IPS-NIHi11 (cell line): ENCODE data around the gene ANKIB1.
"Not testable (repeated sequence)": the region's sequence is repeated elsewhere in the genome, so short reads cannot be mapped to it uniquely, and the experiment has no call there.

Experiments
- DNase-seq: peaks from one replicate; pipeline ENCODE4 v3.0.0; 2012; ENCODE audit warnings: mixed read lengths, low spot score

ANKIB1 gene

DNA sequence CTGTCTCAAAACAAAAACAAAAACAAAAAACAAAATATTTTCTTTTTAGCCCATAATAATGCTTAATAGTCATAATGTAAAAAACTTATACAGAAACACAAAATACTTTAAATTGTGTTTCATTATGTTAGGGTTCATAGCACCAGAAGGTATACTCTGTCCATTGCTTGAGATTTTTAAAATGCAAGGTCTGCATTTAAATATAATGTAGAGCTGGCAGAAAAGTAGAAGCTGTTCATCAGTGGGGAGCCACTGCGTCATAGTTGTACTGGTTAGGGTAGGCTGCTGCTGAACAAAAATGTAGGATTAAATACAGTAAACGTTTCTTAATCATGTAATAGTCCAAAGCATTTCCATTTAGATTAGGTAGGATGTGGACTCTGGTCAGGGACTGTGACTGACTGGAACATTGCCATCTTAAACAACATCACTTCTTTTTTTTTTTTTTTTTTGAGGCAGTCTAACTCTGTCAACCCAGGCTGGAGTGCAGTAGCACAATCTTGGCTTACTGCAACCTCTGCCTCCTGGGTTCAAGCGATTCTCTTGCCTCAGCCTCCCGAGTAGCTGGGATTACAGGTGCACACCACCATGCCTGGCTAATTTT, 85.2 kb downstream of the ANKIB1 start:
- no peak for DNase-seq

DNA sequence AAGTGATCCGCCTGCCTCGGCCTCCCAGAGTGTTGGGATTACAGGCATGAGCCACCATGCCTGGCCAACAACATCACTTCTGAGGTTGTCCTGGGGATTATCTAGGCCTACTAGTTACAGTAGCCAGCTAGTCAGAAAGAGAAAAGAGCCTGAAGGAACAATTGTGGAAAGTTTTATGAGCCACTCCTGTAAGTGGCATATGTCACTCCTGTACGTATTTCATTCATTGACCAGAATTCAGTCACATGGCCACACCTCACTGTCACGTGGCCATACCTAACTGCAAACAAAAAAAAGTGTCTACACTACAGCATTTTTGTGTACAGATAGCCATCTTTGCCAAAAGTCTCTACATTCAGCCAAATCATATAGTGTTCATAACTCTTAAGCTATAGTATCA, 85.7 kb downstream of the ANKIB1 start:
- no peak for DNase-seq

DNA sequence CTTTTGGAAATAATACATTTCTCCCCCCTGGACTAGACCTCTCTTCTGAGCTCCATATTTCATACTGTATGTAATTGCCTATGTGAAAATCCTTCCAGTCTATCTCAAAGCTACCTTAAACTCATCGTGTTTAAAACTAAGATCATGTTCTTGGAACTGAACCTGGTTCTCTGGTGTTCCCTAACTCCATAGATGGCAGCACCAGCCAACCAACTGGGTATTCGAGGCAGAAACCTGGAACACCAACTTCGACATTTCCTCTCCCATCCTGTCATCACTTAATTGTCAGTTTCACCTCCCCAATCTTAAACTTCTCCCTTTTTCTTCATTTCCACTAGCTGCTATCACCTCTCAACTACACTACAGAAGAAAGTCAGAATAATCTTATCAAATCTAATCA, 87.0 kb downstream of the ANKIB1 start:
- DNase-seq: no peak

DNA sequence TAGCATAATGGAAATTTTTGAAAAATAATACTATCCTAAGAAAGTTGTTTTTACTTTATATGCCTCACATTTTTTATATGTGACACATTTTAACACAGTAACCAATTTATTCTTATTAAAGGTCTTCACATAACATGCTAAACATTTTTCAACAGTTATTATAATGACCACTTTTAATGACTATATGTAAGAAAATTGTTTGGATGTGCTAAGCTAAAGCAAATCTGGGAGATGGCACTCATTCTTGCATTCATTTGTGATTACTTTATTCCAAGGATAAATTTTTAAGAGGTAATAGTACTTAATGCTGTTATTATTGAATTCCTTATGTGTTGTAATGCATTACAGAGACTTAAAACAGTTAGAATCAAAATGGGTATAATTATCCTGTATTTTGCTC, 88.1 kb downstream of the ANKIB1 start:
- DNase-seq: no peak

DNA sequence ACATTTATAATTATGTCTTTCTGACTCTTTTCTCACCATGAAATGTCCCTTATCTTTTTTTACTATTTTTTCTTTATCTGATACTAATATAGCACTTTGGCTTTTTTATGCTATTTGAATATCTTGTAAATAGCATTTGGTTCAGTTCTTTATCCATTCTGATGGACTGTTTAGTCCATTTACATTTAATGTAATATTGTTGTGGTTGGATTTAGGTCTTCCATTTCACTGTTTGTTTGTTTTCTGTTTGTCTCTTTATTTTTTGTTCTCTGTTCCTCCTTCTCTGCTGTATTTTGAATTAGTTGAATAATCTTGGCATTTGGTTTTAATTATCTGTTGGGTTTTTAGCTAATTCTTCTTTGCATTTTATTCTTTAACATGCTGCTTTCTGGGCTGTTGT, 89.8 kb downstream of the ANKIB1 start:
- no peak for DNase-seq

DNA sequence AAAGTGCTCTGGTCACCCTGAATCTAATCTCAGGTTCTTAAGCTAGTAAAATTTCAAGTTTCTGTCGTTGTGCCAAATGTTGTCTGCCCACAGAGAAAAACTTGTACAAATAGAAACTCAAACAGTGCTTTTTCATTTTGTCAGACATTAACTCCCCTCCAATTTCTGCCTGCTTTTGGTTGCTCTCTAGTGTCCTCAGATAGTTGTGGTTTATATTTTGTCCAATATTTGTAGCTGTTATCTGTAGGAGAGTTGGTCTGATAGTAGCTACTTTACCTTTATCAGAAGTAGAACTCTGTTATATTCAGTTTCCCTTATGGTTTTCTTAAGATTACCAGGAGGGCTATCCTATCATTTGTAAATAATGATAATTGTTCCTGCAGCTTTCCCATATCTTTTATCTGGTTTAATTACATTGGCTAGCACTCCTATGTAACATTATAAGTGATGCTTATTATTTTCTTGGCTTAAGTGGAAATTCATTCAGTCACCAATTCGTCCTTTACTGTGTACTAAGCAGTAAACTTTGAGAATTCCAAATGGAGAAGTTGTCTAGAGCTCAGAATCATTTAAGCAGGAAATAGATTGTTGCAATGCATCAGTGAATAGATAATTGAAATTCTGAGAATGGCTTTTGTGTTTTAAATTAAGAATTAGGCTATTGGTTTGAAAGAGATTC, 91.0 kb downstream of the ANKIB1 start:
- DNase-seq: no peak

DNA sequence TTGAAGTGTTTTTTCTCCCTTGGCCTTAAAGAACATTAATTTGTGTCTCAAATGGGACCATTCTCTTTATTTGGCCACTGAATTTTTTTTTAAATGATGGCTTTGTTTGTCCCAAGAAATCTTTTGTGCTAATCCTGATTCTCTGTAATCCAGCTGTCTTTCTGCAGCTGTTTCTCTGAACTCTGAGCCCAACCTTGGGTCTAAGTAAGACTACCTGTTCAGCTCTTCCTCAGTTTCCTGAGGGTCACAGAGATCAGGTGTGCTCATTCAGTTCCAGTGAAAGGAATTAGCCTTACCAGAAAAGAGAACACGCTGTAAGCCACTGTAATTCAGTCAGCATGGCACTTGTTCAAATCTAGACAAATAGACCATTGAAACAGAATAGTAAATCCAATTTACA, 94.2 kb downstream of the ANKIB1 start:
- DNase-seq: no peak

DNA sequence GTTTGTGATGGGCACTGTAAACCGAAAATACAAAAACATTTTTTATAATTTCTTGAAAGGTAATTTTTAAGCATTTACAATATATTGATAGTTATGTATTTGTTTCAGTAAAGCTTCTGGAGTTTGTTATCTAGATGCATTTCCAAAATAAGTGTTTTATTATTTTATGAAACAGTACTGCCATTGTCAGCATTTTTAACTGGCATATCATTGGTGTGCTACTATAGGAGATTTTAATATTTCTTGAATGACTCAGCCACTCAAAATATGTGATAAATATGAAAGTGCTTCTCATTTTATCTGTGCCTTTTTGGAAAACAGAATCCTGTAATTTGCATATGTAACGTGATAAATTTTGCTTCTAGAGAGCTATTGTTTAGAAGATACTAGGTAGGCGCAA, 97.9 kb downstream of the ANKIB1 start:
- no peak for DNase-seq

DNA sequence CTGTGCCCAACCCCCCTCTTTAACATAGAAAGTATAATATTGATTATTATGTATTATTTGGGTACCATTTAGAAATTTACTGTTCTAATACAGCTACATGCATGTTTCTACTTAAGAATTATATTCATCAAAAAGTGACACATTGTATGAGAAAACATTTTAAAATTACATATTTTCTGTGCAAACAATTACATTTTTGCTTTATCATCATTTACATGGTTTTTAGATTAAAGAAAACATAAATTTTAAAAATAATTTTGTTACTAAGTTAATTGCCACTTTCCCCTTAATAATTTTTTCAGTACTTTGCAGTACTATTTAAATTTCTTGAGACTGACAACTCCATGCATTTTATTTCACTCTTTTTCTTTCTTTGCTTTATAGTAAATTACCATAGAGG, 106.2 kb downstream of the ANKIB1 start:
- DNase-seq: no peak

DNA sequence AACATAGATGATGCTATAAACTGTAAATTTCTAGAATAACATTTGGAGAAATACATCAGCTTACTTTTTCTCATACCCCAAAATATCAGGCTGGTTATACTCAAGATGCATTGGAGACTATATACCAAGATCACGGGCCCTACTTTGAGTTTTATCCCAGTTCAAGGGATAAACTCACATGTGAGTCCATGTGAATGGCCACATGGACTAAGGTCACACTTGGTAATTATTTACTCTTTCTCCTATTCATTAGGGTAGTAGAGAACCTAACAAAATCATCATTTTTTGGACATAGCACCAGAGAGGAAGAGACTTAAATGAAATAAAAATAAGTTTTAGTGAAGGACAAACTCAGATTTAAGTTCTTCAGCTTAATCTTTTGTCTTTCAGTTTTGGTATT, 108.4 kb downstream of the ANKIB1 start:
- no peak for DNase-seq

DNA sequence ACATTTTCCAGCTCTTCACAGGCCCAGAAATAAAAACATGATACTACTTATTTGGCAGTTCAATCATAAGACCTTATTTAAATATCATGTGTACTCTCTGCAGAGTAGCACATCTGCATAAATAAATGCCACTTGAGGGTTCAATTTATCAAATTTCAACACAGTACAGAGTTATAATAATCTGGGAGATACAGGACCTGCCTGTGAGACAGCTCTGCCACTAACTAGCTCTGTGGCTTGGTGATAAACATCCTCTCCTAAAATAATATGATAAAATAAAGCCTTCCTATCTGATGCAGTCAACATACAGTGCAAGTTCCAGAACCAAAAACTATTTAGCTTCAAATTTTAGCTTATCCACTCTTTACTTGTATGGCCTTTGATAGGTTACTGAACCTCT, 110.6 kb downstream of the ANKIB1 start:
- DNase-seq: no peak

DNA sequence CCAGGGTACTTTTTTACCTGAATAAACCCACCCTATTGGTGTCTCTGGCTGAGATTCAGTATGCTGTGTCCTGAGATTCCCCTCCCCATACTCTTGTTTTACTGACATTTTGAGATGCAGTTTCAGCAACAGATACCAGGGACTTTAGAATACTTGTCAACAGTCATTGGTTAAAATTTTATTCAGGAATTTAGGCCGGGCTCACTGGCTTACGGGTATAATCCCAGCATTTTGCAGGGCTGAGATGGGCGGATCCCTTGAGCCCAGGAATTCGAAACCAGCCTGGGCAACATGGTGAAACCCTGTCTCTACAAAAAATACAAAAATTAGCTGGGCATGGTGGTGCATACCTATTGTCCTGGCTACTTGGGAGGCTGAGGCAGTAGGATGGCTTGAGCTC, 111.5 kb downstream of the ANKIB1 start:
- no peak for DNase-seq

DNA sequence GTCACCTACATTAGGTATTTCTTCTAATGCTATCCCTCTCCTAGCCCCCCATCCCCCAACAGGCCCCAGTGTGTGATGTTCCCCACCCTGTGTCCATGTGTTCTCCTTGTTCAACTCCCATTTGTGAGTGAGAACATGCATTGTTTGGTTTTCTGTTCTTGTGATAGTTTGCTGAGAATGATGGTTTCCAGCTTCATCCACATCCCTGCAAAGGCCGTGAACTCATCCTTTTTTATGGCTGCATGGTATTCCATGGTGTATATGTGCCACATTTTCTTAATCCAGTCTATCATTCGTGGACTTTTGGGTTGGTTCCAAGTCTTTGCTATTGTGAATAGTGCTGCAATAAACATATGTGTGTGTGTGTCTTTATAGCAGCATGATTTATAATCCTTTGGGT, 113.4 kb downstream of the ANKIB1 start:
- not testable (repeated sequence) for DNase-seq

DNA sequence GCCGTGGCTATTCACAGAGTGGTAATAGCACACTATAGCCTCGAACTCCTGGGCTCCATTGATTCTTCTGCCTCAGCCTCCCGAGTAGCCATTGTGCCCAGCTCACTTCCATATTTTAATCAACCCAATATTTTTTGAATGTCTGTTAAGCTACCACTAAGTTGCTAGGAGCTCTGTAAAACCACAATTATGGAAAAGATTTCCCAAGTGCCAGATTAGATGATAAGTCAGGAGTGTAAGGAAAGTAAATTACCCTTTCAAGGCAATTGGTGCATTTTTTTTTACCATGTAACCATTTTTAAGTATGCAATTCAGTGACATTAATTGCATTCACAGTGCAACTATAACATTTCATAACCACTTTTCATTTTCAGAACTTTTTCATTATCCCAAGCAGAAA, 114.0 kb downstream of the ANKIB1 start:
- DNase-seq: no peak

DNA sequence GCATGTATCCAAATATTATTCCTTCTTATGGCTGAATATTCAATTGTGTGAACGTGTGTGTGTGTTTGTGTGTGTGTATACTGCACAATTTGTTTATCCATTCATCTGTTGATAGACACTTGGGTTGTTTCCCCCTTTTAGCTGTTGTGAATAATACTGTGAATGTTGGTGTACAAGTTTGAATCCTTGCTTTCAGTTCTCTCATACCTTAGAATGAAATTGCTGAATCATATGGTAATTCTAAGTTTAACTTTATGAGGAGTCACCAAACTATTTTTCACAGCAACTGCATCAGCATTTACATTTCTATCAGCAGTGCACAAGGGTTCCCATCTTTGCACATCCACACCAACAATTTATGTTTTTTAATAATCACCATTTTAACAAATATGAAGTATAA, 114.6 kb downstream of the ANKIB1 start:
- no peak for DNase-seq

DNA sequence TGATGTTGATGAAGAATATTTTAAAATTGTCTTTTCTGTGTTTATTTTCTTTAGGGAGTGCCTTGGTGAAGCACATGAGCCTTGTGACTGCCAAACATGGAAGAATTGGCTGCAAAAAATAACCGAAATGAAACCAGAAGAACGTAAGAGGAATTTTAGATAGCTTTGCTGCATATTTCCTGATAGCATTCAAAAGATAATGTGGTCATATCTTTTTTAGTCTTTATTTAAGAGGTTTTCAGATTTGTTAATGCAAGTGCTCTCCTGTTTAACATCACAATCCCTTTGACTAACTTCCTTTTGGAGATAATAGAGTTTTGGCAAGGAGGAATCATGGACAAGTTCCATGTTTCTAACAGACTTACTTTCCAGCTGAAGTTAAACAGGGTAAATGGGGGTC, 116.4 kb downstream of the ANKIB1 start:
- DNase-seq: no peak

DNA sequence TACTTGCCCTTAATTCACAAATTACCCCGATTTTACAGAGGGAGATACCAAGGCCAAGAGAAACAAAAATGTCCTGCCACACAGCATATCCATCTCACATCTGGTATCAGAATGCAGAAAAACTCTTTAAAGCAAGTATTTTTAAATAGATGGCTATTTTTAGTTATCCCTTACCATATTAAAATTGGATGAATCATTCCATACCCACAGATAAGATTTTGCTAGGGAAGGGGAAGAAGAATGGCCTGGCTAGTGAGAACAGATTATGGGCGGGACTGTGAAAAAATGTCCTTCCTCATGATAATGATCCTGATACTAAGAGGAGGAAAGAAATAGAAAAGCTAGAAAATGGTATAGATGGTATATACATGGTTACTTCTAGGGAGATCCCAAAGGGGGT, 121.0 kb downstream of the ANKIB1 start:
- no peak for DNase-seq

DNA sequence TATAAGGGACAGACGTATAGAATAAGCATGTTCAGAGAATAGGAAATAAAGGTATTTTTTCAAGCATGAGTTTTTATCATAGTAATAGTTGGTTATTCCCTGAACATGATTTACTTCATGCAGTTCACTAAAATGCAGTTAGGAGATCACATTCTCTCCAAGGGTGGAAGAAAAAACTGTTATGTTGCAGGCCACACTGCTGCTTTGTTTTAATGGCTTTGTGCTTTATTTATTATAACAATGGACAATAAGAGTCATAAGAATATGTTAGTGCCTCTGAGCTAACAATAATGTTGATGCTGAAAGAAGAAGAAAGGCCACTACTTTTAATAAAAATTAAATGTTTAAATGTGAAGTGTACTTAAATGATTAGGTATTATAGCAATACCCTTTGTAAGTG, 123.0 kb downstream of the ANKIB1 start:
- DNase-seq: no peak

DNA sequence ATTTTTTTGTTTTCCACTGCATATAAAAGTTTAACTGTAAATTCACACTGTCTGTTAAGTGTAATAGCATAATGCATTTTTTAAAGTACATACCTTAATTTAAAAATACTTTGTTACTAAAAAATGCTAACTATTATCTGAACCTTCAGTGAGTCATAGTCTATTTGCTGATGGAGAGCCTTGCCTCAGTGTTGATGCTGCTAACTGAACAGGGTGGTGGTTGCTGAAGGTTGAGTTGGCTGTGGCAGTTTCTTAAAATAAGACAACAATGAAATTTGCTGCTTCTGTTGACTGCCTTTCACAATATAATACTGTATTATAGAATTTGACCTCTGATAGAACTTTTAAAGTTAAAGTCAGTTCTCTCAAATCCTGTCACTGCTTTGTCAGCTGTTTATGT, 129.2 kb downstream of the ANKIB1 start:
- DNase-seq: no peak

DNA sequence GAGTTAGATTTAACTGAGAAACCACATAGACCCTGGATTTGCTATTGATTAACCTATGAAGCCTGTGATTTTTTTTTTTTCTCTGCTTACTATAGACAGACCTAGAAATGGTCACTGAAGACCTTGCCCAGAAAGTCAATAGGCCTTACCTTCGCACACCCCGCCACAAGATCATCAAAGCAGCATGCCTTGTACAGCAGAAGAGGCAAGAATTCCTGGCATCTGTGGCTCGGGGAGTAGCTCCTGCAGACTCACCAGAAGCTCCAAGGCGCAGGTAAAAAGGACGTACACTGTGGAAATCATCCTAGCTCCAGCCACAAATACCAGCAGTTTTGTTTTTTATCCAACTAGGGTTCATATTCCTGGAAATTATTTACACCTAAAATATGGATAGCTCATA, 145.3 kb downstream of the ANKIB1 start:
- DNase-seq: no peak

DNA sequence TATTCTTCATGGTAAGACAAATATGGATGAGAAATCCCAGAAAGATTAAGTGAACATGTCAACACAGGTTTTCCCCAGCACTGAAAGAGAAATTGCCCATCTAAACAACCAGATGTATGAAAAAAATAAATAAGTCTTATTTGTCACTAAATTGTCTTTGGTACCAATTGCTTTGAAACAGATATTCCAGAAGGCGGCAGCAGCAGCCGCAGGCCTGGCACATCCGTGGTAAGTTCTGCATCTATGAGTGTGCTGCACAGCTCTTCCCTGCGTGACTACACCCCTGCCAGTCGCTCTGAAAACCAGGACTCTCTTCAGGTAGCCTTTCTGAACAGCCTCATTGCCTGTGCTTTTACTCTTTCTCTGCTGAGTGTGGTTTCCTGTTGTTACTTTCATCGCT, 151.8 kb downstream of the ANKIB1 start:
- no peak for DNase-seq

DNA sequence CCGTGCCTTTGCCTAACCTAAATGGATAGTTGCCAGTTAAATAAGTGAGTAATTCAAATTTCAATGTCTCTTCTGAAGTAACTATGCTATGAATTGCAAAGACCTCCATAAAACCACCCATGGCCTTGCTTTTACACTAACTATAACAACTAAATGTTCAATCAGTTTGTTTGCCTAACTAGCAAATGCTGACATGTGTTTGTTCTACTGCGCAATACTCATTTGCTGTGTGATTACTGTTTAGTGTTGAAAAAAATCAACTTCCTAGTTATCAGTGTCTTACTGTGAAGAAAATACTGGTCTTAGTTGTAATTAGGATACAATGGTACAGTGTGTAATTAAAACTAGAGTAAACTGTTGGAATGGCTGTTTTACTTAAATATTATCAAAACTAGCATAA, 154.2 kb downstream of the ANKIB1 start:
- DNase-seq: no peak

DNA sequence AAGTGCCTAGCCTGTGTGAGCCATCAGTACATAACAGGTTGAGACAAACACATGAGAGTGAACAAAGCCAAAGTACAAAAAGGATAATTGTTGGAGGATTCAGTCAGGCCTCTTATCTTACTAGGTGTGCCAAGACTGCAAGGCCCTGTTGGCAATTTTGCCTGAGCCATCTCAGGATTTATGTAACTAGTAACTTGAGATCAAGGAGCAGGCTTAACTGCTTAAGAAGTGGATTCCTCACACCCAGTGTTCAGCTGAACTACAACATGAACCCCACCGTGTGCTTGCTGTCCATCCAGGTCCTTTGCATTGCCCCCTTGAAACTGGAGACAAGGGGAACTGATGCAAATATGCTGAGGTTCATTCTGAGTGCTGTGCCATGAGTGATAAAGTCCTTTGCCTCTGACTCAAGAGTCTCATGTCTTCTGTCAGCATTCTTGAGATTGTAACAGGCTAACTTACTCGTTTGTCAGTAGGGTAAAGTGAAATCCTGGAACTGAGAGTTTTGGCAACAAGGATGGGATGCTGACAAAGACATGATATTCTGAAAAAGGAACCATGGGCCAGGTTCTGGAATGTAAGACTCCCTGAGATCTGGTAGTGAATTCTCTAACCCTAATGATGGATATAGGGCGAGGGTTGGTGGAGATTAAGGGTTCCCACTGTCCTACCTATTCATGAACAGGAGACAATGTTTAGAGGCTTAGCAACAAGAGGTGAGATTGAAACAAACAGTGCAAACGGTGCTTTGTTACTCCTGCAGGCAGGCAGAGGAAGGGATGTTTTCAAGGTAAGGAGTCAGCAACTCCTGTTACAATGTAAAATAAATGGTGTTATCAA, 157.4 kb downstream of the ANKIB1 start:
- DNase-seq: no peak

DNA sequence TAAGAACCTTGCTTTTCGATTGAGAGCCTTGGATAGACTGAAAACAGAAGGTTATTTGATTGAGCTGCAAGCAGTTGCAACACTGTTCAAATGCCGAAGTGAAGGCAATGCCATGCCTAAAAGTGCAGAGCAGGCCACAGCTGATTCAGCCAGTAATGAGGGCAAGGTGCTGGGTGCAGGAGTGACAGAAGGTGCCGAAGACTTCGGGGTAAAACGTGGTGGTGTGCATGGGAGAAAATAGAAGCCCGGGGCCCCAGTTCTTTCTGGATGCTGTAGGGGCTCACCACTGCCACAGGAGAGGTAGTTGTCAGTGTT, 157.9 kb downstream of the ANKIB1 start:
- DNase-seq: no peak
